GM19099 (cell line): ENCODE results near the gene STAC3.
A peak's percentile ranks its signal among the peaks of the same experiment; 100 is the strongest.

Source experiments
- POLR2A ChIP-seq: IDR thresholded peaks from 3 replicates; pipeline ENCODE4 v1.6.1; 2011; ENCODE audit warnings: low read depth; ENCODE audit not compliant: insufficient read length; ENCODE audit errors: extremely low read depth

Gene STAC3

DNA sequence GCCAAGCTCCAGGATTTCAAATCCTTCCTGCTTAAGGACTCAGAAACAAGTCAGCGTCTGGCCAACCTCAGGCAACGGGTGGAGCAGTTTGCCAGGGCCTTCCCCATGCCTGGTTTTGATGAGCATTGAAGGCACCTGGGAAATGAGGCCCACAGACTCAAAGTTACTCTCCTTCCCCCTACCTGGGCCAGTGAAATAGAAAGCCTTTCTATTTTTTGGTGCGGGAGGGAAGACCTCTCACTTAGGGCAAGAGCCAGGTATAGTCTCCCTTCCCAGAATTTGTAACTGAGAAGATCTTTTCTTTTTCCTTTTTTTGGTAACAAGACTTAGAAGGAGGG is 16.8 kb downstream of the STAC3 start:
- TF ChIP-seq POLR2A = no peak

- no peak for TF ChIP-seq POLR2A
These were observed 17.4 kb downstream of the STAC3 start for GRCh38 chr12:57233357-57234232.

GRCh38 chr12:57232156-57232756 is 18.7 kb downstream of the STAC3 start:
- TF ChIP-seq POLR2A = no peak

GRCh38 chr12:57231276-57232021 is 19.5 kb downstream of the STAC3 start:
- TF ChIP-seq POLR2A = no peak

DNA sequence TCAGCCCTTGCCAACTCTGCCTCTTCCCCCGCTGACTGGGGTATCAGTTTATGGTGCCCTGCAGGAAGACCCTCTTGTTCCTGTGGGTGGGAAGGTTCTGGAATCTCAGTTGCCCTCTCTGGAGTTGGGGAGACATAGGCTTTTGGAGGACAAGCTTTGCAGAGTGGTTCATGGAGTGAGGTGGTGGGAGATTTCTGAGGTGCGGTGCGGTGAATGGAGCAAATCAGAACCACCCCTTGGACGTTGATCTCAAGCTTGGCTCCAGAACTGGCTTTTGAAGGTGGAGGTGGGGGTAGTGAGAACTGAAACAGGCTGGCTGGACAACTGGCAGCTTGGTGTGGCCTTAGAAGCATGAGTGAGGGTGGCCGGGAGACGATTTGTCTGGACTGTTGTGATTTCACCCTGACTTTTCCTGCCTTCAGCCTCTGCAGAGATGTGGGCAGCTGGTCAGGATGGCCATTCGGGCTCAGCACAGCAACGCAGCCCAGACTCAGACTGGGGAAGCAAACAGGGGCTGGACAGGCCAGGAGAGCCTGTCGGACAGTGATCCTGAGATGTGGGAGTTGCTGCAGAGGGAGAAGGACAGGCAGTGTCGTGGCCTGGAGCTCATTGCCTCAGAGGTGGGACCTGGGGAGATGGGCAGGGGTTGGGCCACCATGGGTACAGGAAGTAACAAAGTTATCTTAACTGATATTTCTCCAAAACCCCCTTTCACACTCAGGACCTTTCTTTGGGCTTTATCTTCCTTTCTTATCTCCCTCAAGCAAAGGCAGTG is 20.4 kb downstream of the STAC3 start:
- TF ChIP-seq POLR2A = no peak

- peak; percentile 82 for TF ChIP-seq POLR2A
These were observed 21.2 kb downstream of the STAC3 start, which contains the start of gene SHMT2 for GRCh38 chr12:57229634-57230380. SHMT2 (plus strand) TSS chr12:57229711; CDS start chr12:57229779, 68 bp downstream.

DNA sequence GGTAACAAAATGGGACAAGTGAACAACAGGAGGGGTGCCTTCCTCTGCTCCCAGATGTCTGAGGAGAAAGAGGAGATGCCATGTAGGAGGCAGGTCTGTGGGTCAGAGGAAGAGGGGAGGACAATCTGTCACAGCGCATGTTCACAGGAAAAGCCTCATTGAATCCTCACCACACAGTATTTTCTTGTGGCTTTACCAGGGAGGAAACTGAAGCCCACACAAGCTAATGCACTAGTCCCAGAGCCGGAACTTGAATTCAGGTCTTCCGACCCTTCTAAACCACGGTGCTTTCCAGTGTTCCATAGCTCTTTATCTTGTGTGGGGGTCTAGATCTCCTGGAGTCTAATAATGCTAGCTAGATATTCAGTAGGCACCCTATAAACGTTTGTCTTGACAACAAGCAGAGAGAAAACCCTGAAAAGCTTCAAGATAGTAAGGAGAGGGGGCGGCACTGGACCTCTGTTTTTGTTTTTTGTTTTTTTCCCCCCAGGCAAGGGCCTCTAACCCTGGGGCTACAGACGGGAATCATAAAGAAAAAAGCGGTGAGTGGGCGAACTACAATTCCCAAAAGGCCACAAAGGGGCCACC is 21.8 kb downstream of the STAC3 start:
- no peak for TF ChIP-seq POLR2A

GRCh38 chr12:57227315-57228115 is 23.5 kb downstream of the STAC3 start:
- no peak for TF ChIP-seq POLR2A

DNA sequence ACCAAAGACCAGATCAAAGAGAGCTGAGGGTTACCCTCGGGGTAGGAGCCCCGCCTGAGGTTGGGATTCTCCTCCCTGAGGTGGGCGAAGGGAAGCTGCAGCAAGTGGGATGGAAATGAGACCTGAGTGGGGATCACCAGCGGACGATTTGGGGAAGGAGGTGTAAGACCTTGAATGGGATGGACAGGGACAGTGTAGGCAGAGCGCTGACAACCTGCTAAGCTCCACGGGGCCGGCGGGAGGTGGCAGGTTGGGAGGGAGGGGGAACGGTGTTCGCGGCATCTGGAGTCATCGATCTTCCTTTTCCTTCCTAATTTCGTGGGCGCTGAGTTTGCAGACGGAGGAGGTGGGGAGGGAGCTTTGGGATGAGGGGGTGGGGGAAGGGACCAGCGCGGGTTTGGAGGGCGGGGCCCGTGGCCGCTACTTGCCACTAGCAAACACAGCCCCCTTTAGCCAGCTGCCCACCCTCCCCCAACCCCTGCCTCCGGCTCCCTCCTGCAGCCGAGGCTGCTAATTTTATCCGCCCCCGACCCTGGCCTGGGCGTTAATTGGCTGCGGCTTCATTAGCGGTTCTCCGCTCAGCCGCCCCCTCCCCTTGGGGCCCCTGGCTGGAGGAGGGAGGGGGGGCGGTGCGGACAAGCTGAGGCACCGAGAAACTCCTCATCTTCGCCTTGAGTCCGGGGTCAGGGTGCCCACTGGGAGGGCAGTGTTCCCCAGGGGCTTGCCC is 24.2 kb downstream of the STAC3 start:
- TF ChIP-seq POLR2A = no peak

GRCh38 chr12:57225680-57226210 is 25.2 kb downstream of the STAC3 start:
- TF ChIP-seq POLR2A = no peak

DNA sequence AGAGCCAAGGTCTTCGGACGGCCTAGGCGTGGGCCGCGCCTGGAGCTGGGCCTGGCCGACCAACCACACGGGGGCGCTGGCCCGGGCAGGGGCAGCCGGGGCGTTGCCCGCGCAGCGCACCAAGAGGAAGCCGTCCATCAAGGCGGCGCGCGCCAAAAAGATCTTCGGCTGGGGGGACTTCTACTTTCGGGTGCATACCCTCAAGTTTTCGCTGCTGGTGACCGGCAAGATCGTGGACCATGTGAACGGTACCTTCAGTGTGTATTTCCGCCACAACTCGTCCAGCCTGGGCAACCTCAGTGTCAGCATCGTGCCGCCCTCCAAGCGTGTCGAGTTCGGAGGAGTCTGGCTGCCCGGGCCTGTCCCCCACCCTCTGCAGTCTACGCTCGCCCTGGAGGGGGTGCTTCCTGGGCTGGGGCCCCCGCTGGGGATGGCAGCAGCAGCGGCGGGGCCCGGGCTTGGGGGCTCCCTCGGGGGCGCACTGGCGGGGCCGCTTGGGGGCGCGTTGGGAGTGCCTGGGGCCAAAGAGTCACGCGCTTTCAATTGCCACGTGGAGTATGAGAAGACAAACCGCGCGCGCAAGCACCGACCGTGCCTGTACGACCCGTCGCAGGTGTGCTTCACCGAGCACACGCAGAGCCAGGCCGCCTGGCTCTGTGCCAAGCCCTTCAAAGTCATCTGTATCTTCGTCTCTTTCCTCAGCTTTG is 25.9 kb downstream of the STAC3 start:
- TF ChIP-seq POLR2A = no peak
